KG1 (cell line): ENCODE measurements around the gene APOL5.

Experiments used
- DNase-seq: peaks from one replicate; lab custom pipeline; 2025; lab: John Stamatoyannopoulos, UW

The APOL5 gene

GRCh38 chr22:35742342-35743100 is 24.8 kb downstream of the APOL5 start:
- DNase-seq: no peak

DNA sequence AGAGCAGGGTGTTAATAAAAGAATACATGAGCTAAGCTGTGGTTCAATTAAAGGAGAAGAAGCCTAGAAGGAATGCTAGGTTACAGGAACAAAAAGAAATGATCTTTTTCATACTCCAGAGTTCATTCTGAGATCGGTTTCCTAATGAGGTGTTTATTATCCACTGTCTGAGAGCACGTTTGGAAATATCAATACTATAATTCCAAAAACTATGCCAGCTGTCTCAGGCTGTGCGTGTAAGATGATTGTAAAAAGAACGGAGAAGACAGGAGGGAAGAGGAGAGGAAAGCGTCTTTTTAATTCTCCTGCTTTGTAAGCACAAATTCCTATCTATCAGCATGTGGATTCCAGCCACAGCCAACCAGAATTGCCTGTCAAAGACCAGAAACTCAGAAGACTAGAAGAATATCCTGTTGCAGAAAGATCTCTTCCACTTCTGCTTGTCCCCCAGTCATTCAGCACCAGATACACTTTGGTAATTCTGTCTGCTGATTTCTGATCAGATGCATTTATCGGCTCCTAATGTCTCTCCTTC is 25.7 kb downstream of the APOL5 start:
- no peak for DNase-seq

DNA sequence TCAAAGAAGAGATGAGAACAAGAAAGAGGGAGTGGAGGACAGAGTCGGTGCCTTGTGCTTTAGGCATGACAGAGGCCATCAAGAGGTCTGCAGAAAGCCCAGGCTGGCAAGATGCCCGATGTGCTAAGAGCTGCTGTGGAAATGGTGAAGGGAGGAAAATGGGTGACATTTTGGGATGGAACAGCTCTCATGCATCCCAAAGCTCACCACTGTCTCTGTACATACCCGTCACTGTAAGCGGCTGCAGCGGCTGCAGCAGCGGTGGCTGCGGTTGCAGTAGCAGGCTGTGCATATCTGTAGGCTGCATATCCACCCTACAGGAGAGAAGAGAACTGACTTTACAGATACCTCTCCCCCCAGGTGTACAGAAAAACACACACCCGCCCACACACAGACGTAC is 28.6 kb downstream of the APOL5 start:
- no peak for DNase-seq

GRCh38 chr22:35746946-35747703 is 29.5 kb downstream of the APOL5 start:
- no peak for DNase-seq

- DNase-seq: no peak
Measured at GRCh38 chr22:35749808-35750207, 32.1 kb downstream of the APOL5 start.

DNA sequence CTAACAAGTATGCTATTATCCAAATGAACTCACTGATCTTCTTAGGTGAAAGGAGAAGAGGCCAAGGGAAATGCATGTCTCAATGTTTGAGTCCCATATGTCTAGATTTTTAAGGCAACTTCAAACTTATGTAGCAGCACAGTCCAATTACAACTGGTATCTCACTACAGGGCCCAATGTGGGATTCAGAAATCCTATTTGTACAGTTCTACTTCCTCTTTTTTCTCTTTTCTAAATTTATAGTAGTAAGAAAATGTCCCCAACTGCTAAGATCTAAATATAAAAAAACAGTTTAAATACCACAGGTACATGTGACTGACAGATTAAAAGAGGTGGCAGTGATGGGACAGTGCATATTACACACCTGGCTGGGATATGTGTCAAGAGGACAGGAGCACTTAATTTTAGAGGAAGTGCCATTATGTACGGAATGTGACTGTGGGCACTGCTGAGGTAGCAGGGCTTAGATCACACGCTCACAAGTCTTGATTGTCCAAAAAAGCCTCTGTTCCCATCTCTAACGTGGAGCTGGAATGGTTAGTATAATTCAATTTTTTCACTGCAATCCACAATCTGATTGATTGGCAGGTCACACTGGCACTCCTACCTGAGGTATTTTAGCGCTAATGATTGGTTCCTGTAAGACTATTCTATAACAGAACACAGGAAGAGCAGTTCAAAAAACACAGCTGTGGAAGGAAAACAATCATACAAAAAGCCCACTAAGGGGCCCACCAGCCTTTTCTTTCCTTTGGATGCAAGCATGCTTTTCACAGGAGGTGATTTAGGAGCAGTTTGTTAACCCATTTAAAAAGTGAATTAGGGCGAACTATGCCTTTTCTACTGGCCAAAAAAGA is 34.6 kb downstream of the APOL5 start:
- no peak for DNase-seq

DNA sequence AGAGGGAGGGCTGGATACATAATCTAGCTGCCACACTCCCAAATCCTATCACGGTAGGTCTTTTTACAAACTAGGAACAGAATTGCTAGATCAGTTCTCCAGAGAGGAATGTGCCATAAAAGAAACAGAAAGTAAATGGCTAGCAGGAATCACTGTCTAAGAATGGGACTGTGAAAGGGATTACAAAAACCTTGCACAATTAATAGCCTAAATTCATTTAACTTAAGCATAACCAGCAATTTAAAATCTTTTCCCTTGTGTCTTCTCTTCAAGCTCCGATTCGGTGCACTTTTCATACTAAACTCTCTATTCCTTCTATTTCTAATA is 35.2 kb downstream of the APOL5 start:
- no peak for DNase-seq

GRCh38 chr22:35754761-35755160 is 37.1 kb downstream of the APOL5 start:
- no peak for DNase-seq

DNA sequence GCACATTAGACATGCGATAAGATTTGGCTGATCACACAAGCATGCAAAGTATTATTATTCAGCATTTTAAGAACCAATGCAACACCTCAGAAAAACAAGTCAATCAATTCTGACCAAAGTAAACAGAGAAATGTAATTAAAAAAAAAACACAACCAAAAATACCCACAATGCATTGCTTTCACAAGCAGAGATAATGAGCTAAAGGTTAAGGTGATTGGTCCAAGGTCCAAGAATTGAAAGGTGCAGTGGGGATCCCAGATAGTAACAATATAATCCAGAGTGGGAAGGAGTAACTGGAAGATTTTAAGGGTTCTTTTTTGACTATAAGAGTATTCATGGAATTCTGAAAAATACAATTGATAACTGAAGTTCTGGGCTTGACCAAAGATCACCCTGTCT is 39.0 kb downstream of the APOL5 start:
- no peak for DNase-seq

DNA sequence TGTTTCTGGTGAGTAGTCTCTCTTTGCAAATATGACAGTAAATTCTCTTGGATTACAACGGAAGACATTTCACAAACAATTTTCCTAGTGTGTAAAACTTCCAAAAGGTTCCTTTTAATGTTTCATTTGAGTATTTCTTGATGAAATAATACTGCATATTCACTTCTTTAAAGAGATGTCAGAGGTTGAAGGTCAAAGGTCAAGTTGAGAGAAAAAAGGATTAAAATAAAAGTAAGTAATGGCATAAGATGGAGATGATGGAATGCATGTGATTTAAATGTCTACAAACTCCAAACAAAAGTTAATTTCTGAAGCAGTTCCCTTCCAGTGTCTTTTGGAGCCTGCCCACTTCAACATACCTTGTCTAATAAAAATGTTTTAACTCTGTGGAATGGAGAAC is 40.7 kb downstream of the APOL5 start:
- DNase-seq: no peak

- no peak for DNase-seq
Measured at GRCh38 chr22:35761037-35761436, 43.4 kb downstream of the APOL5 start.

DNA sequence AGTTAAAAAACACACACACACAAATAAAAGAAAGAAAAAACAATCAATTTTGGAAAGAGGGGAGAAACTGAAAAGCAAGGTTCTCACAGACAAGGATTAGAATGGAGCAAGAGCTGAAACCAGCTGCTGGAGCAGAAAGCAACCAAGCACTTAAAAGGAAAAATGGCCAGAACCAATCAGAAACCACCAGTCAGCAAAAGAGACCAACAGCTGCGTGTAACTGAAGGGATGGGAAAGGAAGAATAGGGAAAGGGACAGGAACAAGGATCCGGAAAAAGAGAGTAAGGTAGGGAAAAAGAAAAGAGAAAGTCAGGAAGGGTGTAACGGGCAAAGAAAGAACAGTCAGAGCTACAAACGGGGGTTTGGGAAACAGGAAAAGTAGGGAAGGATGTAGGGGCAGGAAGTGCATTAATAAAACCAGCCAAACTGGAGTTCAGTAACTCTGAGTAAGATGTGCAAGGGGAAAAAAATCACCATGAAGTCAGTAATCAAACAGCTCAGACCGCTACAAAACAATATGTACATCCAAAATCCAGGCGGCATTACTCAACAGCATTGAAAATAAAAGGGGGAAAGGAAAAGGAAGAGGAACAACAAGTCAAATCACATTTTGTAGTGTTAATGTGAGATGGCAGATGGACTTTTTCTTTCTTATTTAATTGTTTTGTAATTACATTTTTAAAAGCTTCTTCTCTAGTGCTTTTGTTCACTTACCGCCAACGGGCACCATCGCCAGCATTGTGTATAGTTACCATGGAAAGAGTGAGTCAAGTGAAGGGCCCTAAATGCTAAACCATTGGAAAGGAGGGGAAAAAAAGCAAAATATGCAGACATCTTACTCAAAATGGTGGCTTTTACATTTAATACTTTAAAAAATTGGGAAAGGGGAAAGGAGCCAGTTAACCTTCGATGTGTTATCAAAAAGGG is 49.2 kb downstream of the APOL5 start:
- DNase-seq: no peak

DNA sequence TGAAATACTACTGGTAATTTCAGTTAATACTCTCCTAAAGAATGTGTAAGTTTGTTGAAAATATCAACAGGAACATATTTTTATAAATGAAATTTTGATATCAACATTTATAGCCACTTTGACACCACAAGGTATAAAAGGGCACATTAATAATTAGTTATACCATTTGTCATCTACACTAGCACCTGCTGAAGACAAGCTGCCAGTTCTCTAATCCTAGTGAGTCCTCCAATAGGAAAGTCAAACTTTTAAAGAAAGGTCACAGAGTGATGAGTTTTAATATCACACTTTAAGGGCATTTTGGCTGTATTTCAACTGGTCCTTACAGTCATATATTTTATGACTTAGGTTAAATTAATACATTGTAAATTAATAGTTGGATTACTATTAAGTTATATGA is 52.3 kb downstream of the APOL5 start:
- no peak for DNase-seq

- no peak for DNase-seq
Measured at GRCh38 chr22:35775339-35775738, 57.7 kb downstream of the APOL5 start.

DNA sequence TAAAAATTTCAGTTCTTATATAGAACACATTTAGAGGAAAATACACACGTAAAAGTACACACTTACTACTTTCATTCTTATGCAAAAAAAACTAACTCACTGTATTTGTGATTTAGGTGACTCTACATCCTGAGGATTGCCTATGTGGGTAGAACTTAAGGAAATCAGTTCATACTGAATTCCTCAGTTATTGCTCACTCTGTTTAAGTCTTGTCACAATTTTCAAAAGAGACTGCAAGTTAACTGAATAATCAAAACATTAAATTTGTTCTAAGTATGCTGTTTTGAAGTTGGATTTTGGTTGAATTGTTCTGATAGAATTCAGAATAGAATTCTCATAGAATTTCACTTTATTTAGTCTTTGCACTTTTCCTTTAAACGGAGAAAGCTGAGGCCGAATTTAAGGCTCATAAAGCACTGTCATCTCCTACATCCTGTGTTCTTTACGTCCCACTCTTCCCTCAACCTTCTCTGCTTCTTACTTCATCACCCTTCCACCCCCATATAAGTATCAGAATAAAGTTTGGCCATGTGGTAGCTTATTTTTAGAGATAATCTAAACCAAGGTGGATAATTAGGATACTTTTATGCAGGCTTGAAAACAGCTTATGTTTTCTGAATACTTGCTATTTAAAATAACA is 59.8 kb downstream of the APOL5 start:
- DNase-seq: no peak
